Central memory CD8-positive, alpha-beta T cell (primary cell): ENCODE results near the gene NSG2.
"Not testable (repeated sequence)": the region's sequence is repeated elsewhere in the genome, so short reads cannot be mapped to it uniquely, and the experiment has no call there.

Experiments used
- ATAC-seq: fragments of 150-1000 bp; cut with Tn5 transposase; replicated peaks from 2 replicates; pipeline ENCODE4 v1.10.0; 2022; ENCODE audit warnings: mild to moderate bottlenecking, moderate FRiP score, moderate number of reproducible peaks; ENCODE audit not compliant: poor library complexity, severe bottlenecking; ENCODE audit errors: extremely low read depth
- DNase-seq, 2 donors: peaks; one replicate each; pipeline ENCODE4 v3.0.0; 2021; ENCODE audit warnings: low spot score in 2 of 2
- H3K27ac Mint-ChIP-seq: one replicate; pipeline ENCODE4 v1.8.0; 2022; ENCODE audit warnings: low read depth, mild to moderate bottlenecking, moderate library complexity, mixed read lengths
- H3K27me3 Mint-ChIP-seq: one replicate; pipeline ENCODE4 v1.8.0; 2022; ENCODE audit warnings: mixed read lengths
- H3K36me3 Mint-ChIP-seq: one replicate; pipeline ENCODE4 v1.8.0; 2022; ENCODE audit warnings: mild to moderate bottlenecking, moderate library complexity, mixed read lengths; ENCODE audit not compliant: insufficient read depth
- H3K4me1 Mint-ChIP-seq: one replicate; pipeline ENCODE4 v1.8.0; 2022; ENCODE audit warnings: mixed read lengths
- H3K4me3 Mint-ChIP-seq: one replicate; pipeline ENCODE4 v1.8.0; 2022; ENCODE audit warnings: mild to moderate bottlenecking, moderate library complexity, mixed read lengths
- H3K9me3 Mint-ChIP-seq: one replicate; pipeline ENCODE4 v1.8.0; 2022; ENCODE audit warnings: mixed read lengths

The NSG2 gene

DNA sequence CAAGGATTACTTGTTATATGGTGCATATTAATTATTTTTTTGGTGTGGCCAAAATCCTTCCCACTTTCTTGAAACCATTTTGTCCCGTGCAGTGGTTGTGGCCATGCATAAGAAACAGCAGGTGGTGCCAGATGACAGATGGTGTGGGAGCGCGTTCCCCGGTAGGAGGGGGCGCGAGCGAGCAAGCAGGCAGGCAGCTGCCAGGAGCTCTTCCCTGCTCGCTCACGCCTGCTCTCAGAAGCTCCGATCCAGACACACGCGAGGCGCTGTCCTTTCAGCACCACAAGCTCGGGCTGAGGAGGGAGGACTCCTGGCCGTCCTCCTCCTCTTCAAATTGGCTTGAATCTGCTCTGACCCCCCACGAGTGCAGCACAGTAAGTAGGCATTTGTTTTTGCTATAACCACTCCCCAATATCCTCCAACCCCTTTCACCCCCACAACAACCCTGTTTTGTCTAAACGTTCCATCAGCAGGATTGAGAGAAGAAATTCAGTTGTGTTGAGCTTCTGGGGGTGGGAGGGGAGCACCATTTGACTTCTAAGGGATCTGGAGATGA is at the start of gene NSG2:
NSG2 (plus strand) TSS at position 237 of the 556 bp plus-strand sequence. CDS start 1,050 bp downstream, outside the sequence.
- Mint-ChIP-seq H3K27ac (no peak within 1 kb of the TSS), H3K36me3 (no peaks in the 10 kb centered on the region), H3K4me3 (no peak within 1 kb of the TSS), H3K9me3 (no peaks in the 10 kb centered on the region), H3K27me3 (peaks cover 28% of the 10 kb centered on the region), H3K4me1 (no peaks in the 10 kb centered on the region)
- no peak for ATAC-seq
- DNase-seq = no peak

DNA sequence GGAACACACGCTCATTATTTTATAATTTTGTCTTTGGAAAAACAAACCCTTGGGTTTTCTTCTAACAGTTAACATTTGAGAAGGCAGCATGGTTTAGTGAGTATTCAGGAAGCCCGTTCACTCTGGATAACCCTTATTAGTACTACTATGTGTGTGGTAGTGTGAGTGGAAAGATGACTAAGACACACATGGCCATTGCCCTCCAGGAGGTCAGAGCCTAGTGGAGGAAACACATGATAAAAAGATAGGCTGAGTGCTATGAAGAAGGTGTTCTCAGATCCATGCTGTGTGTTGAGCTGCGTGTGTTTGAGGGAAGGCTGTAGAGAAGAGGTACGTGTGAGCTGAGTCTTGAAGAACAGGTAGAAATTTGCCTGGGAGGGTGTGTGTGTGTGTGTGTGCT is 48.2 kb upstream of the NSG2 start:
- no peak overlapping the region for H3K27ac Mint-ChIP-seq
- no peaks in the 10 kb centered on the region for H3K9me3 Mint-ChIP-seq

DNA sequence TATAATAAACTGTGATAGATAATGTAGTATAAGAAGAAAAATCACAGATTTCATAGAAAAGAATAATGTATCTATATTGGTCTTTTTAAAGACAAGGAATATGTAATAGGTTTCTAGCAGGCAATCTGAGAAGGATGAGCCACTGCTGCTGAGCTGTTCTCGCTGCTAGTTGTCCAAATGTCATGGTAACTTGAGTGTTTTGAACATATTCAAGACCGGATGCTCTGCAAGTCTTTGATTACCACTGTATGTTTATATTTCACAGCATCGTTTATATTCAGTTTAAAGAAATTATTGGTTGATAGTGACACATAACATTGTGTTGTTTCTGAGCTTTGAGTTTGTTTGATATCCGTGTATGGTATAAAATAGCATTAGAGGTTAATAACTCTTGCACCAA is 47.0 kb upstream of the NSG2 start:
- no peak for ATAC-seq
- Mint-ChIP-seq H3K4me1 (no peaks in the 10 kb centered on the region), H3K4me3 (no peak overlapping the region), H3K27ac (no peak overlapping the region), H3K27me3 (peaks cover 49% of the 10 kb centered on the region), H3K36me3 (no peaks in the 10 kb centered on the region), H3K9me3 (no peaks in the 10 kb centered on the region)
- no peak for DNase-seq

More for the DNA sequence above, 48.2 kb upstream of the NSG2 start:
- peaks cover 39% of the 10 kb centered on the region for H3K27me3 Mint-ChIP-seq
- DNase-seq (no peak), ATAC-seq (no peak)
- no peak overlapping the region for H3K4me3 Mint-ChIP-seq
- no peaks in the 10 kb centered on the region for H3K4me1 Mint-ChIP-seq
- no peaks in the 10 kb centered on the region for H3K36me3 Mint-ChIP-seq

DNA sequence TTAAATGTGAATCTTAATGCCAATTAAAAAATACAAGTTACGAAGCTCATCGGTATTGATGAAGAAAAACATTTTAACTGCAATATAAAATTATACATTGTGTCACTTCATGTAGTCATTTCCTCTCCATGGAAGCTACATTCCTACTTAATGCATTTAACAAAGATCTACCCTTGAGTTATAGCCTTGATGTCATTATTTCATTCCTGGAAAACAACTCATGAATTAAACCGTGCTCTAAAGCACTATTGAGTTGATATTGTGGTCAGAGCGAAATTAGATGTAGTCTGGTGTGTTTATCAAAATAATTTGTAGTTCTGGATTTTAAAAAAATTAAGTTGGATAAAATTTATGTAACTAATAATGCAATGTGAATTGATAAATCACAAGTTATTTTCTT is 45.4 kb upstream of the NSG2 start:
- Mint-ChIP-seq H3K36me3 (no peaks in the 10 kb centered on the region), H3K4me3 (no peak overlapping the region)
- ATAC-seq = no peak

DNA sequence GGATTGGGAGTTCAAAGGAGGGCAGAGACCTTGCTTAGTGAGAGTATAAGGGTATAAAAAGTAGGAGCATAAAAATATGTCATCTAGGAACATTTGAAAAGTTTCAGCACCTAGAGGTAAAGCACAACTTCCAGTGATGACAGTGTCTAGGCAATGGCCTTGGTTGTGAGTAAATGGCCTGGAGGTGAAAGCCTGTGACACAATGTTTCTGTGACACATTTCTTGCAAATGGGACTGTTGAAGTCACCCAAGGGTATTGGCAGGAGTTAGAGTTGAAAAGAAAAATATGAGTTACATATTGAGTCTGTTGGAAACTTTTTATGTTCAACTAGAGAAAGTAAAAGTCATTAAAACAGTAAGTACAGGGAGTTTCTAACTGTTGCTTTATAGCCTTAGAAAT is 41.7 kb upstream of the NSG2 start:
- Mint-ChIP-seq H3K27me3 (peaks cover 23% of the 10 kb centered on the region), H3K9me3 (no peaks in the 10 kb centered on the region), H3K4me1 (no peaks in the 10 kb centered on the region), H3K36me3 (no peaks in the 10 kb centered on the region), H3K4me3 (no peak overlapping the region), H3K27ac (no peak overlapping the region)
- DNase-seq = no peak
- no peak for ATAC-seq

More for the DNA sequence above, 45.4 kb upstream of the NSG2 start:
- H3K27ac Mint-ChIP-seq = no peak overlapping the region
- no peaks in the 10 kb centered on the region for H3K9me3 Mint-ChIP-seq
- H3K27me3 Mint-ChIP-seq = peaks cover 41% of the 10 kb centered on the region
- H3K4me1 Mint-ChIP-seq = no peaks in the 10 kb centered on the region
- no peak for DNase-seq

DNA sequence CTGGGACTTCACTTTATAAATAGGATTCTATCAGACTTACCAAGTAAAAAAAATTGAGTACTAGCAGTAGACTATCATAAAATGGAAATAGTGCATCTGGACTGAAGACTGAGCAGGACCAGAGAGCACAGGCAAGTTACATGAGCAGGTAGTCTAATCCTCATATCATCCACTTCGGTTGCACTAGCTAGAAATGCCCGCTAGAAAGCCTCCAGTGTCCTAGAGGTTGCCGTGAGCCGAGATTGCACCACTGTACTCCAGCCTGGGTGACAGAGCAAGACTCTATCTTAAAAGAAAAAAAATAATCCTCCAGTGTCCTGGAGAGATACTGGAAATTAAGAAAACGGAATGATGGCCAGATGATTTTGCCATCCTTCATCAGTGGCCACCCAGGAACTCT is 36.6 kb upstream of the NSG2 start:
- ATAC-seq (no peak), DNase-seq (no peak)
- H3K9me3 Mint-ChIP-seq = no peaks in the 10 kb centered on the region
- H3K27me3 Mint-ChIP-seq = peaks cover 22% of the 10 kb centered on the region
- H3K27ac Mint-ChIP-seq = no peak overlapping the region
- H3K36me3 Mint-ChIP-seq = no peaks in the 10 kb centered on the region
- no peaks in the 10 kb centered on the region for H3K4me1 Mint-ChIP-seq
- no peak overlapping the region for H3K4me3 Mint-ChIP-seq

DNA sequence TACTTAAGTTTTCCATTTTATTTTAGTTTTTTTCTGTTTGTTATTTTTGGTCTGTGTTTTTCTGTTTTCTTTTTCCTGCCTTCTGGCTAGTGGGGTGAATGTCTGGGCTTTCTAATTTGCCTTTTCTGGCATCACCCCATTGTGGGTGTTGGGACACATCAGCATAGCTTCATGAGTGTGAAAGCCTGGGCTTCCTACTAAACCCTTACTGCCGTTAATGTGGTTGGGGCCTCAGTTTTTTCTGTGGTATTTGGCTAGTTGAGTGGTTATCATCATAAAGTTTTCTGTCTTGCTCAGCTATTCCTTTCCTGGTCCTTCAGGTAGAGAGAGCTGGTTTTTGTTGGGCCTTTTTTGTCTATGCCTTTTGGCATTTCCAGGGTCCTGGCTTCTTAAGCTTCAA is 35.1 kb upstream of the NSG2 start:
- ATAC-seq = no peak
- no peak for DNase-seq
- no peak overlapping the region for H3K27ac Mint-ChIP-seq
- H3K27me3 Mint-ChIP-seq = peaks cover 22% of the 10 kb centered on the region
- no peaks in the 10 kb centered on the region for H3K9me3 Mint-ChIP-seq
- H3K36me3 Mint-ChIP-seq = no peaks in the 10 kb centered on the region
- no peak overlapping the region for H3K4me3 Mint-ChIP-seq
- no peaks in the 10 kb centered on the region for H3K4me1 Mint-ChIP-seq

DNA sequence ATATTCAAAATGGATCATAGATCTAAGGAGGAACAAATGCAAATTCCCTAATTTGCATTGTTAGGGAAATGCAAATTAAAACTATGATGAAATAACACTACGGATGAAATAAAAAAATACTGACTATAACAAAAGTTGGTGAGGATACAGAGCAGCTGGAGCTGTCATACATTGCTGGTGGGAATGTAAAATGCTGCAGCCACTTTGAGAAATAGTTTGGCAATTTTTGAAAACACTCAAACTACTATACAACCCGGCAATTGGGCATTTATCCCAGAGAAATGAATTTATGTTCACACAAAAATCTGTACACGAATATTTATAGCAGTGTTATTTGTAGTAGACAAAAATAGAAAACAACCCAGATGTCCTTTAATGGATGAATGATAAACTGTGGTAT is 34.1 kb upstream of the NSG2 start:
- DNase-seq (no peak), ATAC-seq (no peak)
- Mint-ChIP-seq H3K27me3 (peaks cover 16% of the 10 kb centered on the region), H3K36me3 (no peaks in the 10 kb centered on the region), H3K4me3 (no peak overlapping the region), H3K4me1 (no peaks in the 10 kb centered on the region), H3K9me3 (no peaks in the 10 kb centered on the region), H3K27ac (no peak overlapping the region)

DNA sequence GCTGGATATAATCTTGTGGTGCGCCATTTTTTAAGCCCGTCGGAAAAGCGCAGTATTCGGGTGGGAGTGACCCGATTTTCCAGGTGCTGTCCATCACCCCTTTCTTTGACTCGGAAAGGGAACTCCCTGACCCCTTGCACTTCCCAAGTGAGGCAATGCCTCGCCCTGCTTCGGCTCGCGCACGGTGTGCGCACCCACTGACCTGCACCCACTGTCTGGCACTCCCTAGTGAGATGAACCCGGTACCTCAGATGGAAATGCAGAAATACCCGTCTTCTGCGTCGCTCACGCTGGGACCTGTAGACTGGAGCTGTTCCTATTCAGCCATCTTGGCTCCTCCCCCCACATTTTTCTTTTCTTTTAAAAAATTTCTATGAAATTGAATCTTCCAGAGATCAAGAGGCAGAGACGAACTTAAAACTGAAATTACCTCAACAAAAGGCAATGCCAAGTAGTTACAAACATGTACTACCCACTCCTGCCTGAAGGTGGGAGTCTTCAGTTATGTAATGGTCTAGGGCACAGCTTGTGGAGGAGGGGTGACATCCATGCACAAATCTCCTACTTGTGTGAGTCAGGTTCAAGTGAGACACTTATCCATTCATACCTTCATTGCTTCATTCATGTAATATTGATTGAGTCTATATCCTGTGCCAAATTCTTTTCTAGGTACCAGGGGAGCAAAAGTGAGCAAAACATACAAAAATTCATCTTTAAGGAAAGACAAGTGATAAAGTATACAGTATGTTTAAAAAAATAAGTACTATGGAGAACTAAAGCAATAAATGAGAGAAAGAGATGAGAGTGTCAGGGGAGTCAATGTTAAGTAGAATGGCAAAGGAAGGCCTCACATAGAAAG is 25.2 kb upstream of the NSG2 start:
- not testable (repeated sequence) for H3K27ac Mint-ChIP-seq, DNase-seq, H3K9me3 Mint-ChIP-seq, ATAC-seq, H3K4me1 Mint-ChIP-seq, H3K36me3 Mint-ChIP-seq, H3K4me3 Mint-ChIP-seq
- peaks cover 49% of the 10 kb centered on the region for H3K27me3 Mint-ChIP-seq

DNA sequence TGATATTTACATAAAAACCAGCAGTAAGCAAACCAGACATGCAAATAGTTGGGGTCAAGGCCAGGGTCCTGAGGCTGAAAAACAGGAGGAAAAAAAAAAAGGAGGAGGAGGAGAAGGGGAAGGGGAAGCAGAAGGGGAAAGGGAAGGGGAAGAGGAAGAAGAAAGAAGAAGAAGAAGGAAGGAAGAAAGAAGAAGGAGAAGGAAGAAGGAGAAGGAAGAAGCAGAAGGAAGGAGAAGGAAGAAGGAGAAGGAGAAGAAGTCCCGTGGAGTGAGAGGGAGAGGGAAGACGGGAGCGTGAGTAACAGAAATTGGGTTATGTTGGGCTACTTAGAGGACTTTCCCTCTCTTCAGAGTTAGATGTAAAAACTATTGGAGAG is 24.6 kb upstream of the NSG2 start:
- ATAC-seq = no peak
- no peaks in the 10 kb centered on the region for H3K36me3 Mint-ChIP-seq
- no peaks in the 10 kb centered on the region for H3K9me3 Mint-ChIP-seq
- H3K27me3 Mint-ChIP-seq = peaks cover 54% of the 10 kb centered on the region
- H3K27ac Mint-ChIP-seq = no peak overlapping the region
- H3K4me1 Mint-ChIP-seq = no peaks in the 10 kb centered on the region
- no peak for DNase-seq
- H3K4me3 Mint-ChIP-seq = no peak overlapping the region

DNA sequence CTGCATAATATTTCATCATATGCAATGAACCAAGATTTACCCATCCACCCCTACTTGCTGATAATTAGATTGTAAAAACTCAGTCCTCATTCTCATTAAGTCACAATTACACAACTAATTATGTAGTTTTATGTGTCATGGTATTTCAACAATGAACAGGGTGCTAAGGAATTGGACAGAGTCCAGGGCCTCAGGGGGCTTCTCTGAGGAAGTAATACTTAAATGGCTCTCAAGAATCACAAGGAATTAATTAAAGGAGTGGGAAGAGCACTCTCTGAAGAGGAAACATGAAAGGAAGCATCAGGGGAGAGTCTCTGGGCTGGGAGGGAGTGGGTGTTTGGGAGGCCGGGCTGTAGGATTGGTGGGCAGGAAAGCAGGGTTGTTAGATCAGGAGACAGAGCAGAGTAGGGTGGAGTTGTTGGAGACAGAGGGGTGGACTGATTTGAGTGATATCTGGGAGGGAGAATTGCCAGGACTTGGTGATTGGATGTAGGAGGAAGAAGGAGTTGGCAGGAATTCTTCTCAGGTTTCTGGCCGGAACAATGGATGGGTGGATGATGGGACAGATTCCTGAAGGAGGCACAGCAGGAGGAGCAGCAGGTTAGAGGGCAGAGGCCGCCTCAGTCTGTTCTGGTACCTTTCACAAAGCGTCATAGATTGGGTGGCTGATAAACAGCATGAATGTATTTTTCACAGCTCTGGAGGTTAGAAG is 23.0 kb upstream of the NSG2 start:
- no peak for DNase-seq
- ATAC-seq = no peak
- peaks cover 61% of the 10 kb centered on the region for H3K27me3 Mint-ChIP-seq
- H3K9me3 Mint-ChIP-seq = no peaks in the 10 kb centered on the region
- H3K27ac Mint-ChIP-seq = no peak overlapping the region
- H3K4me3 Mint-ChIP-seq = no peak overlapping the region
- no peaks in the 10 kb centered on the region for H3K4me1 Mint-ChIP-seq
- H3K36me3 Mint-ChIP-seq = no peaks in the 10 kb centered on the region

DNA sequence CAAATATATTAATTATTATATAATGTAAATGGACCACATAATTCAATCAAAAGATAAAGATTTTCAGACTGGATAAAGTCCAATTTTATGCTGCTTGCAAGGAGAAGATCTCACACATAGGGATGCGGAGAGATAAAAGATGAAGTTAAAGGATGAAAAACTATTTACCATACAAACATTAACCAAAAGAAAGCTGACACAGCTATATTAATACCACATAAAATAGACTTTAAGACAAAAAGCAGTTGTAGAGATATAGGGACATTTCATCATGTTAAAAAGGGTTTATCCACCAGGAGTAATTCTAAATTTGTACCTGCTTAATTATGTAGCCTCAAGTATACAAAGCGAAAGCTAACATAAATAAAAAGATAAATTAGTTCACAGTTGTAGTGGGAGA is 15.2 kb upstream of the NSG2 start:
- H3K27ac Mint-ChIP-seq = no peak overlapping the region
- no peaks in the 10 kb centered on the region for H3K4me1 Mint-ChIP-seq

More for the DNA sequence above, 15.2 kb upstream of the NSG2 start:
- Mint-ChIP-seq H3K36me3 (peaks cover 2% of the 10 kb centered on the region), H3K4me3 (no peak overlapping the region), H3K9me3 (peaks cover 21% of the 10 kb centered on the region), H3K27me3 (peaks cover 23% of the 10 kb centered on the region)
- DNase-seq (no peak), ATAC-seq (no peak)
